SK-N-SH treated with all-trans-retinoic acid at 6 μM for 48 hours (cell line): Measurements from ENCODE around the gene GNL2.
A peak's percentile ranks its signal among the peaks of the same experiment; 100 is the strongest.

Experiments
- ATAC-seq: fragments of 200-7000 bp; cut with Tn5 transposase; 3 replicates; pipeline ENCODE4 v1.9.1; 2020; ENCODE audit warnings: mild to moderate bottlenecking, moderate library complexity
- CREB5 ChIP-seq: fragments of 250-450 bp; sonication (Bioruptor Pico); IDR thresholded peaks from 2 replicates; pipeline ENCODE4 v1.5.1; 2020; ENCODE audit warnings: low read depth, mild to moderate bottlenecking, moderate library complexity
- CSDC2 ChIP-seq: fragments of 250-450 bp; sonication (Bioruptor Pico); IDR thresholded peaks from 2 replicates; pipeline ENCODE4 v1.5.0; 2020; ENCODE audit warnings: mild to moderate bottlenecking, moderate library complexity
- CSRNP3 ChIP-seq: fragments of 250-450 bp; sonication (Bioruptor Pico); IDR thresholded peaks from 2 replicates; pipeline ENCODE4 v1.5.1; 2021; ENCODE audit warnings: mild to moderate bottlenecking, moderate library complexity
- ESRRG ChIP-seq: fragments of 250-450 bp; sonication (Bioruptor Pico); IDR thresholded peaks from 2 replicates; pipeline ENCODE4 v1.6.1; 2021; ENCODE audit warnings: mild to moderate bottlenecking
- GLIS3 ChIP-seq: fragments of 250-450 bp; sonication (Bioruptor Pico); IDR thresholded peaks from 2 replicates; pipeline ENCODE4 v1.5.0; 2020; ENCODE audit warnings: mild to moderate bottlenecking, moderate library complexity
- ISL1 ChIP-seq: fragments of 250-450 bp; sonication (Bioruptor Pico); IDR thresholded peaks from 2 replicates; pipeline ENCODE4 v2.1.2; 2022; ENCODE audit warnings: mild to moderate bottlenecking, moderate library complexity
- POU6F1 ChIP-seq: fragments of 250-450 bp; sonication (Bioruptor Pico); IDR thresholded peaks from 2 replicates; pipeline ENCODE4 v1.8.0; 2021; ENCODE audit warnings: low read depth, mild to moderate bottlenecking, moderate library complexity, borderline replicate concordance
- PPARA ChIP-seq: fragments of 250-450 bp; sonication (Bioruptor Pico); IDR thresholded peaks from 2 replicates; pipeline ENCODE4 v1.5.0; 2020; ENCODE audit warnings: mild to moderate bottlenecking, borderline replicate concordance
- RARB ChIP-seq: fragments of 250-450 bp; sonication (Bioruptor Pico); IDR thresholded peaks from 2 replicates; pipeline ENCODE4 v1.8.0; 2021; ENCODE audit warnings: mild to moderate bottlenecking, moderate library complexity
- TCF4 ChIP-seq: fragments of 250-450 bp; sonication (Bioruptor Pico); IDR thresholded peaks from 2 replicates; pipeline ENCODE4 v1.8.0; 2021; ENCODE audit warnings: mild to moderate bottlenecking, moderate library complexity, borderline replicate concordance
- TOX ChIP-seq: fragments of 250-450 bp; sonication (Bioruptor Pico); IDR thresholded peaks from 2 replicates; pipeline ENCODE4 v1.8.0; 2021; ENCODE audit warnings: mild to moderate bottlenecking, moderate library complexity, borderline replicate concordance
- ZFP3 ChIP-seq: fragments of 250-450 bp; sonication (Bioruptor Pico); IDR thresholded peaks from 2 replicates; pipeline ENCODE4 v1.5.0; 2020; ENCODE audit warnings: mild to moderate bottlenecking, moderate library complexity
- ZFP30 ChIP-seq: fragments of 450-650 bp; formaldehyde crosslinking; IDR thresholded peaks from 2 replicates; pipeline ENCODE4 v1.5.0; 2022; ENCODE audit warnings: mild to moderate bottlenecking, moderate library complexity
- ZNF565 ChIP-seq: fragments of 450-650 bp; formaldehyde crosslinking; conservative IDR thresholded peaks from 2 replicates; pipeline ENCODE4 v1.5.0; 2020; ENCODE audit warnings: low read depth, mild to moderate bottlenecking, moderate library complexity
- ZNF70 ChIP-seq: fragments of 450-650 bp; formaldehyde crosslinking; IDR thresholded peaks from 2 replicates; pipeline ENCODE4 v1.5.0; 2020; ENCODE audit warnings: mild to moderate bottlenecking, moderate library complexity
- ZNF8 ChIP-seq: fragments of 450-650 bp; formaldehyde crosslinking; IDR thresholded peaks from 2 replicates; pipeline ENCODE4 v1.5.0; 2020; ENCODE audit warnings: mild to moderate bottlenecking, moderate library complexity
- TF ChIP-seq, protein P1 (sequence below): fragments of 250-450 bp; sonication (Bioruptor Pico); IDR thresholded peaks from 2 replicates; pipeline ENCODE4 v1.8.0; 2020; ENCODE audit warnings: mild to moderate bottlenecking, moderate library complexity, borderline replicate concordance
- TF ChIP-seq, protein P2 (sequence below): fragments of 250-450 bp; sonication (Bioruptor Pico); IDR thresholded peaks from 2 replicates; pipeline ENCODE4 v1.5.0; 2020; ENCODE audit warnings: mild to moderate bottlenecking, moderate library complexity

Gene GNL2

DNA sequence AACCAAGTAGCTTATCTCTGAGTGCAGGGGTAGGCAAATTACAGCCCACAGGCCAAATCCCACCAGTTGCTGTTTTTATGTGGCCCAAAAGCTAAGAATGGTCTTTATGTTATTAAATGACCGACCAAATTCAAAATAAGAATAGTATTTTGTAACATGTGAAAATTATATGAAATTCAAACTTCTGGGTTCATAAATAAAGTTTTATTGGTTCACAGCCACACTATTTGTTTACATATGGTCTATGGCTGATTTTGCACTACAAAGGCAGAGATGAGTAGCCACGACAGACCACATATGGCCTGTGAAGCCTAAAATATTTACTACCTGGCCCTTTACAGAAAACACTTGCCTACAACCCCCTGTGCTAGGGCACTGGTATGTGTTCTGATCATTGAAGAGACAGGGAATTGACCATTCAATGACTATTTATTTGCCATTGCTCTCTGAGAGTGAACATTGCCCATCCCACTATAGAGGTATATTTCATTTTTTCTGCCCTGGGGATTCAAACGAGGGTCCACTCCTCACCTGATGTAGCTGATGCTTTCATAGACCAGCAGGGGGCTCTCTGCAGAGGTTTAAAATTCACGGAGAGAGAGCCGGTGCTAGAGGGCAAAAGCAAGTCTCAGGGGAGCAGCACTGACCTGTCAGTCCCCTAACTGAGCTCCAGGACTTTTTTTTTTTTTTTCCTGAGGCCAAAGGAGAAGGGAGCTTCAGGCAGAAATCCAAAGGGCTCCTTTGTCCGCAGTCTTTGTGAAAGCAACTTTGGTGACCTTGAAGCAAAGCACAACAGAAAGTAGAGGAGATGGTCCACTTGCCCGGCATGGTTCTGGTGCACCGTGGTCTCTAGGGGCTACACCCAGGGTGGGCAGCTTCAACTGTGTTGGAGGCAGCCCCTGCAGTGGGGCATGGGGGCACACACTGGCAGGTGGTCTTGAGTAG is 7.3 kb upstream of the GNL2 start:
- ATAC-seq, result peak; percentile 92
- no peak for TF ChIP-seq PPARA (CRISPR knock-in tag)
- TF ChIP-seq, protein P1, sequence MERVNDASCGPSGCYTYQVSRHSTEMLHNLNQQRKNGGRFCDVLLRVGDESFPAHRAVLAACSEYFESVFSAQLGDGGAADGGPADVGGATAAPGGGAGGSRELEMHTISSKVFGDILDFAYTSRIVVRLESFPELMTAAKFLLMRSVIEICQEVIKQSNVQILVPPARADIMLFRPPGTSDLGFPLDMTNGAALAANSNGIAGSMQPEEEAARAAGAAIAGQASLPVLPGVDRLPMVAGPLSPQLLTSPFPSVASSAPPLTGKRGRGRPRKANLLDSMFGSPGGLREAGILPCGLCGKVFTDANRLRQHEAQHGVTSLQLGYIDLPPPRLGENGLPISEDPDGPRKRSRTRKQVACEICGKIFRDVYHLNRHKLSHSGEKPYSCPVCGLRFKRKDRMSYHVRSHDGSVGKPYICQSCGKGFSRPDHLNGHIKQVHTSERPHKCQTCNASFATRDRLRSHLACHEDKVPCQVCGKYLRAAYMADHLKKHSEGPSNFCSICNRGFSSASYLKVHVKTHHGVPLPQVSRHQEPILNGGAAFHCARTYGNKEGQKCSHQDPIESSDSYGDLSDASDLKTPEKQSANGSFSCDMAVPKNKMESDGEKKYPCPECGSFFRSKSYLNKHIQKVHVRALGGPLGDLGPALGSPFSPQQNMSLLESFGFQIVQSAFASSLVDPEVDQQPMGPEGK (CRISPR knock-in tag), result no peak
- TF ChIP-seq CSRNP3 (CRISPR knock-in tag), result no peak
- TF ChIP-seq TOX (CRISPR knock-in tag), result no peak
- TF ChIP-seq RARB, result no peak
- no peak for TF ChIP-seq CREB5 (CRISPR knock-in tag)
- no peak for TF ChIP-seq ZNF70 (CRISPR knock-in tag)
- no peak for TF ChIP-seq ZNF8 (CRISPR knock-in tag)
- no peak for TF ChIP-seq ESRRG
- TF ChIP-seq, protein P2, sequence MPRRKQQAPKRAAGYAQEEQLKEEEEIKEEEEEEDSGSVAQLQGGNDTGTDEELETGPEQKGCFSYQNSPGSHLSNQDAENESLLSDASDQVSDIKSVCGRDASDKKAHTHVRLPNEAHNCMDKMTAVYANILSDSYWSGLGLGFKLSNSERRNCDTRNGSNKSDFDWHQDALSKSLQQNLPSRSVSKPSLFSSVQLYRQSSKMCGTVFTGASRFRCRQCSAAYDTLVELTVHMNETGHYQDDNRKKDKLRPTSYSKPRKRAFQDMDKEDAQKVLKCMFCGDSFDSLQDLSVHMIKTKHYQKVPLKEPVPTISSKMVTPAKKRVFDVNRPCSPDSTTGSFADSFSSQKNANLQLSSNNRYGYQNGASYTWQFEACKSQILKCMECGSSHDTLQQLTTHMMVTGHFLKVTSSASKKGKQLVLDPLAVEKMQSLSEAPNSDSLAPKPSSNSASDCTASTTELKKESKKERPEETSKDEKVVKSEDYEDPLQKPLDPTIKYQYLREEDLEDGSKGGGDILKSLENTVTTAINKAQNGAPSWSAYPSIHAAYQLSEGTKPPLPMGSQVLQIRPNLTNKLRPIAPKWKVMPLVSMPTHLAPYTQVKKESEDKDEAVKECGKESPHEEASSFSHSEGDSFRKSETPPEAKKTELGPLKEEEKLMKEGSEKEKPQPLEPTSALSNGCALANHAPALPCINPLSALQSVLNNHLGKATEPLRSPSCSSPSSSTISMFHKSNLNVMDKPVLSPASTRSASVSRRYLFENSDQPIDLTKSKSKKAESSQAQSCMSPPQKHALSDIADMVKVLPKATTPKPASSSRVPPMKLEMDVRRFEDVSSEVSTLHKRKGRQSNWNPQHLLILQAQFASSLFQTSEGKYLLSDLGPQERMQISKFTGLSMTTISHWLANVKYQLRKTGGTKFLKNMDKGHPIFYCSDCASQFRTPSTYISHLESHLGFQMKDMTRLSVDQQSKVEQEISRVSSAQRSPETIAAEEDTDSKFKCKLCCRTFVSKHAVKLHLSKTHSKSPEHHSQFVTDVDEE, result no peak
- no peak for TF ChIP-seq ZFP3 (CRISPR knock-in tag)
- no peak for TF ChIP-seq ZNF565 (CRISPR knock-in tag)
- TF ChIP-seq ZFP30, result no peak
- no peak for TF ChIP-seq ISL1 (CRISPR knock-in tag)
- no peak for TF ChIP-seq CSDC2
- TF ChIP-seq POU6F1 (CRISPR knock-in tag), result no peak
- TF ChIP-seq GLIS3 (CRISPR knock-in tag), result no peak

- TF ChIP-seq ZNF70 (CRISPR knock-in tag) (no peak), POU6F1 (CRISPR knock-in tag) (no peak)
- no peak for ATAC-seq
Observed at GRCh38 chr1:37601441-37601840, 5.7 kb upstream of the GNL2 start.

GRCh38 chr1:37599940-37600339 is 4.2 kb upstream of the GNL2 start:
- no peak for TF ChIP-seq ISL1 (CRISPR knock-in tag)
- 0 out of 2 replicates have a peak, but pooled peaks have one; percentile 26 for TF ChIP-seq TCF4 (CRISPR knock-in tag)
- TF ChIP-seq, protein P2, result peak; percentile 36; the same call in 1 of the 2 replicates
- no peak for ATAC-seq
